GM18951 (cell line): Measurements from ENCODE around the gene STK39.

ENCODE experiments used
- POLR2A ChIP-seq: IDR thresholded peaks from 4 replicates; pipeline ENCODE4 v1.6.1; 2011; ENCODE audit warnings: mild to moderate bottlenecking; ENCODE audit not compliant: insufficient read length, insufficient read depth; ENCODE audit errors: extremely low read depth
- in situ Hi-C: fragments of 300-500 bp; cut with MboI; formaldehyde crosslinking; loops from one replicate; pipeline ENCODE4 v1.12.0; 2022; ENCODE audit warnings: low sequenced_read_pairs, mixed read lengths, inconsistent platforms; ENCODE audit not compliant: unreplicated experiment

Gene STK39

GRCh38 chr2:168210216-168210894 lies 37.0 kb downstream of the STK39 start:
- in situ Hi-C loops: no loop called here
- no peak for TF ChIP-seq POLR2A

- no peak for TF ChIP-seq POLR2A
- in situ Hi-C loops: no loop called here
Observed at GRCh38 chr2:168208652-168209051, 38.7 kb downstream of the STK39 start.

- TF ChIP-seq POLR2A: no peak
- in situ Hi-C loops: no loop called here
Observed at GRCh38 chr2:168207851-168208250, 39.5 kb downstream of the STK39 start.

GRCh38 chr2:168203762-168204693 lies 43.4 kb downstream of the STK39 start:
- in situ Hi-C loops: no loop called here
- TF ChIP-seq POLR2A: no peak

GRCh38 chr2:168201584-168202116 lies 45.7 kb downstream of the STK39 start:
- TF ChIP-seq POLR2A: no peak
- in situ Hi-C loops: no loop called here

GRCh38 chr2:168200930-168201583 lies 46.3 kb downstream of the STK39 start:
- in situ Hi-C loops: no loop called here
- no peak for TF ChIP-seq POLR2A

- no peak for TF ChIP-seq POLR2A
- in situ Hi-C loops: no loop called here
Observed at GRCh38 chr2:168198476-168199207, 48.8 kb downstream of the STK39 start.

GRCh38 chr2:168196764-168197180 lies 50.6 kb downstream of the STK39 start:
- no peak for TF ChIP-seq POLR2A
- in situ Hi-C loops: no loop called here

GRCh38 chr2:168194784-168195522 lies 52.4 kb downstream of the STK39 start:
- no peak for TF ChIP-seq POLR2A
- in situ Hi-C loops: no loop called here

- in situ Hi-C loops: no loop called here
- no peak for TF ChIP-seq POLR2A
Observed at GRCh38 chr2:168192839-168193616, 54.4 kb downstream of the STK39 start.

GRCh38 chr2:168191955-168192785 lies 55.2 kb downstream of the STK39 start:
- no peak for TF ChIP-seq POLR2A
- in situ Hi-C loops: no loop called here
